ENCODE results near the gene RIMS3. TPM values are rescaled to one million over a fixed set of nuclear protein-coding genes. Genes with fewer than 3 reads are reported as not detected.
A peak's percentile ranks its signal among the peaks of the same experiment; 100 is the strongest.

The RIMS3 gene
- polyA plus RNA-seq, 1 donor from 2014 or later = 31.6 TPM

DNA sequence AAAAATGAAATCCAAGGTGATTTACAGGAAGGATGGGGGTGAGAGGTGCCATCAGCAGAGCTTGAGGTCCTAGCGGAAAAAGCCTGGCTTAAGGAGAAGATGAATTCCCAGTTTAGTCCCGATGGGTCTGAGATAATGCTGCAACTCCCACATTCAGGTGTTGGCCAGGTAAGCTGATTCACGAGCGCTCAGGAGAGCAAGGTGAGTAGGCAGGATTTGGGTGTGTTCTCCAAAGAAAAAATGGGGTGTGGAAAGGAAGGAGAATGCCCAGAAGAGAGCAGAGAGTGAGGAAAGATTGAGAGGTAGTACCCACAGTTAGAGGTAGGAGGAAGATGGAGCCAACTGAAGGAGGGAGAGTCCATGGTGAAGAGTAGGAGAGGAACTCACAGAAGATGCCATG lies 12.5 kb downstream of the RIMS3 start:
- Histone ChIP-seq H3K9me3 (ENCODE audit: low read length) (no peaks in the 10 kb centered on the region), H2AFZ (ENCODE audit: low read depth, low read length) (peak overlapping the region; percentile 8), H3K36me3 (ENCODE audit: insufficient read depth, low read length) (no peaks in the 10 kb centered on the region), H3K4me3 (ENCODE audit: low read length) (no peak overlapping the region), H3K9me2 (ENCODE audit: insufficient read depth, low read length) (no peaks in the 10 kb centered on the region), H3K4me2 (ENCODE audit: low read length) (no peak overlapping the region), H3F3A (ENCODE audit: insufficient read depth, low read length, poor library complexity, severe bottlenecking) (no peaks in the 10 kb centered on the region), H4K20me1 (ENCODE audit: insufficient read depth) (no peaks in the 10 kb centered on the region), H3K79me2 (replicated peaks; ENCODE audit: insufficient read depth, low read length) (no peaks in the 10 kb centered on the region), H3K9ac (ENCODE audit: low read length) (peak overlapping the region; percentile 23), H3K27ac (ENCODE audit: low read length) (no peak overlapping the region), H3K27me3 (ENCODE audit: insufficient read depth, low read depth, low read length) (no peaks in the 10 kb centered on the region)
- TF ChIP-seq EZH2 (IDR thresholded peaks at IDR 0.05; ENCODE audit: borderline replicate concordance, insufficient read depth, low read length, poor library complexity, severe bottlenecking) (no peak), SMC3 (conservative IDR thresholded peaks at IDR 0.05; ENCODE audit: poor library complexity) (no peak), MXI1 (conservative IDR thresholded peaks at IDR 0.05; ENCODE audit: poor library complexity, severe bottlenecking) (no peak), POLR2AphosphoS5 (IDR thresholded peaks at IDR 0.05) (no peak), EP300 (conservative IDR thresholded peaks at IDR 0.05; ENCODE audit: poor library complexity, severe bottlenecking) (no peak), RAD21 (conservative IDR thresholded peaks at IDR 0.05) (no peak), TAF1 (IDR thresholded peaks at IDR 0.05; ENCODE audit: low read depth) (no peak)
- TF ChIP-seq, protein P1, sequence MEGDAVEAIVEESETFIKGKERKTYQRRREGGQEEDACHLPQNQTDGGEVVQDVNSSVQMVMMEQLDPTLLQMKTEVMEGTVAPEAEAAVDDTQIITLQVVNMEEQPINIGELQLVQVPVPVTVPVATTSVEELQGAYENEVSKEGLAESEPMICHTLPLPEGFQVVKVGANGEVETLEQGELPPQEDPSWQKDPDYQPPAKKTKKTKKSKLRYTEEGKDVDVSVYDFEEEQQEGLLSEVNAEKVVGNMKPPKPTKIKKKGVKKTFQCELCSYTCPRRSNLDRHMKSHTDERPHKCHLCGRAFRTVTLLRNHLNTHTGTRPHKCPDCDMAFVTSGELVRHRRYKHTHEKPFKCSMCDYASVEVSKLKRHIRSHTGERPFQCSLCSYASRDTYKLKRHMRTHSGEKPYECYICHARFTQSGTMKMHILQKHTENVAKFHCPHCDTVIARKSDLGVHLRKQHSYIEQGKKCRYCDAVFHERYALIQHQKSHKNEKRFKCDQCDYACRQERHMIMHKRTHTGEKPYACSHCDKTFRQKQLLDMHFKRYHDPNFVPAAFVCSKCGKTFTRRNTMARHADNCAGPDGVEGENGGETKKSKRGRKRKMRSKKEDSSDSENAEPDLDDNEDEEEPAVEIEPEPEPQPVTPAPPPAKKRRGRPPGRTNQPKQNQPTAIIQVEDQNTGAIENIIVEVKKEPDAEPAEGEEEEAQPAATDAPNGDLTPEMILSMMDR (IDR thresholded peaks at IDR 0.05; ENCODE audit: poor library complexity, severe bottlenecking) = no peak
- TF ChIP-seq, protein P2, sequence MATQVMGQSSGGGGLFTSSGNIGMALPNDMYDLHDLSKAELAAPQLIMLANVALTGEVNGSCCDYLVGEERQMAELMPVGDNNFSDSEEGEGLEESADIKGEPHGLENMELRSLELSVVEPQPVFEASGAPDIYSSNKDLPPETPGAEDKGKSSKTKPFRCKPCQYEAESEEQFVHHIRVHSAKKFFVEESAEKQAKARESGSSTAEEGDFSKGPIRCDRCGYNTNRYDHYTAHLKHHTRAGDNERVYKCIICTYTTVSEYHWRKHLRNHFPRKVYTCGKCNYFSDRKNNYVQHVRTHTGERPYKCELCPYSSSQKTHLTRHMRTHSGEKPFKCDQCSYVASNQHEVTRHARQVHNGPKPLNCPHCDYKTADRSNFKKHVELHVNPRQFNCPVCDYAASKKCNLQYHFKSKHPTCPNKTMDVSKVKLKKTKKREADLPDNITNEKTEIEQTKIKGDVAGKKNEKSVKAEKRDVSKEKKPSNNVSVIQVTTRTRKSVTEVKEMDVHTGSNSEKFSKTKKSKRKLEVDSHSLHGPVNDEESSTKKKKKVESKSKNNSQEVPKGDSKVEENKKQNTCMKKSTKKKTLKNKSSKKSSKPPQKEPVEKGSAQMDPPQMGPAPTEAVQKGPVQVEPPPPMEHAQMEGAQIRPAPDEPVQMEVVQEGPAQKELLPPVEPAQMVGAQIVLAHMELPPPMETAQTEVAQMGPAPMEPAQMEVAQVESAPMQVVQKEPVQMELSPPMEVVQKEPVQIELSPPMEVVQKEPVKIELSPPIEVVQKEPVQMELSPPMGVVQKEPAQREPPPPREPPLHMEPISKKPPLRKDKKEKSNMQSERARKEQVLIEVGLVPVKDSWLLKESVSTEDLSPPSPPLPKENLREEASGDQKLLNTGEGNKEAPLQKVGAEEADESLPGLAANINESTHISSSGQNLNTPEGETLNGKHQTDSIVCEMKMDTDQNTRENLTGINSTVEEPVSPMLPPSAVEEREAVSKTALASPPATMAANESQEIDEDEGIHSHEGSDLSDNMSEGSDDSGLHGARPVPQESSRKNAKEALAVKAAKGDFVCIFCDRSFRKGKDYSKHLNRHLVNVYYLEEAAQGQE (IDR thresholded peaks at IDR 0.05; ENCODE audit: borderline replicate concordance) = no peak

DNA sequence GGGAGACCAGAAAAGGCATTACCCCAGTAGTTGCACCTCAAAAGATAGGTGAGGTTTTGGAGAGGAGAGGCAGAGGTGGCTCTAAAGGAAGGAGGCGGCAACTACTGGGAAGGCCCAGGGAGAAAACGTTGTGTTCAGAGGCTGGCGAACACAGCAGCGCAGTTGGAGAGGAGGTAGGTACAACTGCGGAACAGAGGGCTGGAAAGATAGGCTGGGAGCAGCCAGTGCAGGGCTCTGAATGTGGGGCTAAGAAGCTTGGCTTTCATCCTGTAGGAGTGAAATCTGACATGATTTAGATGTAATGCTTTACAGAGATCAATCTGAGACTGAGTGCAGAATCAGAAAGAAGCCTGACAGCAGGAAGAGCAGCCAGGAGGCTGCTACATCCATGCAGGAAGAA lies 13.0 kb downstream of the RIMS3 start:
- peak overlapping the region; percentile 23 for H3K9ac ChIP-seq (ENCODE audit: low read length)
- no peak overlapping the region for H3K4me3 ChIP-seq (ENCODE audit: low read length)
- H3K9me2 ChIP-seq (ENCODE audit: insufficient read depth, low read length) = no peaks in the 10 kb centered on the region
- no peaks in the 10 kb centered on the region for H3K9me3 ChIP-seq (ENCODE audit: low read length)
- no peaks in the 10 kb centered on the region for H3F3A ChIP-seq (ENCODE audit: insufficient read depth, low read length, poor library complexity, severe bottlenecking)
- no peak overlapping the region for H3K27ac ChIP-seq (ENCODE audit: low read length)
- H3K4me2 ChIP-seq (ENCODE audit: low read length) = no peak overlapping the region
- no peaks in the 10 kb centered on the region for H4K20me1 ChIP-seq (ENCODE audit: insufficient read depth)
- no peak overlapping the region for H2AFZ ChIP-seq (ENCODE audit: low read depth, low read length)
- no peaks in the 10 kb centered on the region for H3K36me3 ChIP-seq (ENCODE audit: insufficient read depth, low read length)
- H3K27me3 ChIP-seq (ENCODE audit: insufficient read depth, low read depth, low read length) = no peaks in the 10 kb centered on the region
- TF ChIP-seq RAD21 (conservative IDR thresholded peaks at IDR 0.05) = no peak
- TF ChIP-seq TAF1 (IDR thresholded peaks at IDR 0.05; ENCODE audit: low read depth) = no peak
- no peak for TF ChIP-seq POLR2AphosphoS5 (IDR thresholded peaks at IDR 0.05)
- no peak for TF ChIP-seq SMC3 (conservative IDR thresholded peaks at IDR 0.05; ENCODE audit: poor library complexity)
- TF ChIP-seq EZH2 (IDR thresholded peaks at IDR 0.05; ENCODE audit: borderline replicate concordance, insufficient read depth, low read length, poor library complexity, severe bottlenecking) = no peak
- TF ChIP-seq, protein P1 (IDR thresholded peaks at IDR 0.05; ENCODE audit: poor library complexity, severe bottlenecking) = no peak
- no peak for TF ChIP-seq EP300 (conservative IDR thresholded peaks at IDR 0.05; ENCODE audit: poor library complexity, severe bottlenecking)
- TF ChIP-seq, protein P2 (IDR thresholded peaks at IDR 0.05; ENCODE audit: borderline replicate concordance) = no peak
- TF ChIP-seq MXI1 (conservative IDR thresholded peaks at IDR 0.05; ENCODE audit: poor library complexity, severe bottlenecking) = no peak
- no peaks in the 10 kb centered on the region for H3K79me2 ChIP-seq (replicated peaks; ENCODE audit: insufficient read depth, low read length)

Measured in neural cell (in vitro differentiated cells).